HepG2 (cell line): ENCODE data around the gene CYP19A1. TPM values are rescaled to one million over a fixed set of nuclear protein-coding genes. Genes with fewer than 3 reads are reported as not detected.

Experiments used
- ARID2 ChIP-seq: sonication (generic); formaldehyde crosslinking; IDR thresholded peaks from 2 replicates; pipeline ENCODE4 v1.8.1; 2022; ENCODE audit warnings: mild to moderate bottlenecking, missing genetic modification reagents, borderline replicate concordance
- GTF2F1 ChIP-seq: fragments of 150-350 bp; IDR thresholded peaks from 2 replicates; pipeline ENCODE4 v1.6.1; 2014; ENCODE audit warnings: low read length
- SP2 ChIP-seq: sonication (generic); formaldehyde crosslinking; IDR thresholded peaks from 2 replicates; pipeline ENCODE4 v1.5.1; 2020; ENCODE audit warnings: mild to moderate bottlenecking, missing genetic modification reagents
- ZBTB21 ChIP-seq: sonication (generic); formaldehyde crosslinking; IDR thresholded peaks from 2 replicates; pipeline ENCODE4 v1.4.0; 2020; ENCODE audit warnings: missing genetic modification reagents
- ZC3H13 ChIP-seq: sonication (generic); formaldehyde crosslinking; IDR thresholded peaks from 2 replicates; pipeline ENCODE4 v1.8.1; 2023; ENCODE audit warnings: mild to moderate bottlenecking, missing genetic modification reagents, moderate library complexity
- ZNF138 ChIP-seq: sonication (generic); formaldehyde crosslinking; IDR thresholded peaks from 2 replicates; pipeline ENCODE4 v1.5.0; 2020; ENCODE audit warnings: mild to moderate bottlenecking, low read depth, missing genetic modification reagents
- ZNF468 ChIP-seq: sonication (generic); formaldehyde crosslinking; IDR thresholded peaks from 2 replicates; pipeline ENCODE4 v1.8.0; 2022; ENCODE audit warnings: mild to moderate bottlenecking, moderate library complexity, missing genetic modification reagents
- ZNF747 ChIP-seq: sonication (generic); formaldehyde crosslinking; IDR thresholded peaks from 2 replicates; pipeline ENCODE4 v1.8.1; 2023; ENCODE audit warnings: missing genetic modification reagents, mild to moderate bottlenecking, borderline replicate concordance
- polyA plus RNA-seq, 8 experiments: library from polyadenylated mRNA; depleted of rRNA in 3 of 8; stranded (reverse) in 7 of 8; unstranded in 1 of 8; fragments of >200 nt; fragmentation: Illumina TruSeq in 4 of 8; extraction: Trizol in 4 of 8; gene quantifications; 2 replicates each; pipeline versions ENCODE4 v1.2.1 to v1.2.3, GENCODE V29; 2011 to 2016; ENCODE audit warnings: low read depth in 4 of 8, missing spikeins in 1 of 8, mixed read lengths in 1 of 8; ENCODE audit not compliant: insufficient read depth in 1 of 8
- total RNA-seq, 5 experiments: library from RNA; depleted of rRNA; stranded (reverse); fragments of >200 nt; fragmentation: Illumina TruSeq; extraction: Trizol; gene quantifications; 2 replicates each; pipeline ENCODE4 v1.2.3, GENCODE V29; 2016; ENCODE audit warnings: low read depth in 1 of 5
- TF ChIP-seq, protein P1 (sequence below): IDR thresholded peaks from 2 replicates; pipeline ENCODE4 v1.6.1; 2016; ENCODE audit warnings: mild to moderate bottlenecking
- TF ChIP-seq, protein P2 (sequence below): IDR thresholded peaks from 2 replicates; pipeline ENCODE4 v1.6.1; 2016; ENCODE audit warnings: low read depth
- TF ChIP-seq, protein P3 (sequence below): sonication (generic); formaldehyde crosslinking; IDR thresholded peaks from 2 replicates; pipeline ENCODE4 v1.4.0; 2020; ENCODE audit warnings: missing genetic modification reagents

Gene CYP19A1
- total and polyA plus RNA-seq, 2 of the 13 experiments (the other 11 are each of a cell fraction or from before 2014, with no cell fraction given) = 10.9 to 23.0 TPM

DNA sequence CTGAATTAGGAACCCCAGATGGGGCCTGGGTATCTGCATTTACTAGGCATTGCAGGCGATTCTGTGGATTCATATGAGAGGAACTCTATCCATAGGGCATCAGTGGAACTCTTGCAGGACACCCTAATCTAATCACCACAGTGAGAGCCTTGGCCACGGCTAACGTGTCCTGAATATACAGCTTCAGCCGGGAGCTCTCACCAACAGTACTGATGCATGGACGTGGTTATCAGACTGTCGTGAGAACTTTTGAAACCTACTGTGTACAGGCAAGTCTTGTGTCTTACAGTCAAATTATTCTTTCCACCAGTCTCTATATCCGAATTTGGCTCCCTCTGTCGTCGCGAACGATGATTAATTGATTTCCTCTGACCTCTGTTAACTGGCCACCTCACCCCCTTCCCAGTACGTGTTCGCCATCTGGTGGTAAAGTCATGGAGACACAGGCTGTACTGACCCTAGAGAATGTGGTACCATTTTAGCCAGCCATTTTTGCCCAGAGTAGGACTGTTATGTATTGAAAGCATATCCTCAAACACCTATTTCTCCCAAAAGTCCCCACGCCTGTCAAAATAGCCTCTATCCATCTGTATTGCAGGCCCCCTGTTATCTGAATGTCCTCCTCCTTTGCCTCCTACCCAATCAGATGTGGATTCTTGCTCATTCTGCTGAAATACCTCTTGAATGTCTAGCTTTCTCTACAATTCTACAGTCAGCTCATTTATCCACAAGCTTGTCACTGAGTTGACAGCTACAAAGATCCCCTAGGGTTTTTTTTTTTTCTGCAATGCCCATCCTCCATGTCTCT, 42.8 kb upstream of the CYP19A1 start (continued):
- TF ChIP-seq, protein P1, sequence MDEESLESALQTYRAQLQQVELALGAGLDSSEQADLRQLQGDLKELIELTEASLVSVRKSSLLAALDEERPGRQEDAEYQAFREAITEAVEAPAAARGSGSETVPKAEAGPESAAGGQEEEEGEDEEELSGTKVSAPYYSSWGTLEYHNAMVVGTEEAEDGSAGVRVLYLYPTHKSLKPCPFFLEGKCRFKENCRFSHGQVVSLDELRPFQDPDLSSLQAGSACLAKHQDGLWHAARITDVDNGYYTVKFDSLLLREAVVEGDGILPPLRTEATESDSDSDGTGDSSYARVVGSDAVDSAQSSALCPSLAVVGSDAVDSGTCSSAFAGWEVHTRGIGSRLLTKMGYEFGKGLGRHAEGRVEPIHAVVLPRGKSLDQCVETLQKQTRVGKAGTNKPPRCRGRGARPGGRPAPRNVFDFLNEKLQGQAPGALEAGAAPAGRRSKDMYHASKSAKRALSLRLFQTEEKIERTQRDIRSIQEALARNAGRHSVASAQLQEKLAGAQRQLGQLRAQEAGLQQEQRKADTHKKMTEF (CRISPR knock-in tag) = 0 out of 2 replicates have a peak, but pooled peaks have one; percentile 20
- TF ChIP-seq ZNF747 (CRISPR knock-in tag) (no peak), GTF2F1 (no peak), ZNF138 (CRISPR knock-in tag) (no peak), ARID2 (CRISPR knock-in tag) (no peak), SP2 (0 out of 2 replicates have a peak, but pooled peaks have one; percentile 17), ZBTB21 (CRISPR knock-in tag) (no peak), ZNF468 (CRISPR knock-in tag) (no peak), ZC3H13 (CRISPR knock-in tag) (no peak)
- TF ChIP-seq, protein P2, sequence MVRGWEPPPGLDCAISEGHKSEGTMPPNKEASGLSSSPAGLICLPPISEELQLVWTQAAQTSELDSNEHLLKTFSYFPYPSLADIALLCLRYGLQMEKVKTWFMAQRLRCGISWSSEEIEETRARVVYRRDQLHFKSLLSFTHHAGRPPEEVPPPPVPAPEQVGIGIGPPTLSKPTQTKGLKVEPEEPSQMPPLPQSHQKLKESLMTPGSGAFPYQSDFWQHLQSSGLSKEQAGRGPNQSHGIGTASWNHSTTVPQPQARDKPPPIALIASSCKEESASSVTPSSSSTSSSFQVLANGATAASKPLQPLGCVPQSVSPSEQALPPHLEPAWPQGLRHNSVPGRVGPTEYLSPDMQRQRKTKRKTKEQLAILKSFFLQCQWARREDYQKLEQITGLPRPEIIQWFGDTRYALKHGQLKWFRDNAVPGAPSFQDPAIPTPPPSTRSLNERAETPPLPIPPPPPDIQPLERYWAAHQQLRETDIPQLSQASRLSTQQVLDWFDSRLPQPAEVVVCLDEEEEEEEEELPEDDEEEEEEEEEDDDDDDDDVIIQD (CRISPR knock-in tag) = 0 out of 2 replicates have a peak, but pooled peaks have one; percentile 32
- TF ChIP-seq, protein P3, sequence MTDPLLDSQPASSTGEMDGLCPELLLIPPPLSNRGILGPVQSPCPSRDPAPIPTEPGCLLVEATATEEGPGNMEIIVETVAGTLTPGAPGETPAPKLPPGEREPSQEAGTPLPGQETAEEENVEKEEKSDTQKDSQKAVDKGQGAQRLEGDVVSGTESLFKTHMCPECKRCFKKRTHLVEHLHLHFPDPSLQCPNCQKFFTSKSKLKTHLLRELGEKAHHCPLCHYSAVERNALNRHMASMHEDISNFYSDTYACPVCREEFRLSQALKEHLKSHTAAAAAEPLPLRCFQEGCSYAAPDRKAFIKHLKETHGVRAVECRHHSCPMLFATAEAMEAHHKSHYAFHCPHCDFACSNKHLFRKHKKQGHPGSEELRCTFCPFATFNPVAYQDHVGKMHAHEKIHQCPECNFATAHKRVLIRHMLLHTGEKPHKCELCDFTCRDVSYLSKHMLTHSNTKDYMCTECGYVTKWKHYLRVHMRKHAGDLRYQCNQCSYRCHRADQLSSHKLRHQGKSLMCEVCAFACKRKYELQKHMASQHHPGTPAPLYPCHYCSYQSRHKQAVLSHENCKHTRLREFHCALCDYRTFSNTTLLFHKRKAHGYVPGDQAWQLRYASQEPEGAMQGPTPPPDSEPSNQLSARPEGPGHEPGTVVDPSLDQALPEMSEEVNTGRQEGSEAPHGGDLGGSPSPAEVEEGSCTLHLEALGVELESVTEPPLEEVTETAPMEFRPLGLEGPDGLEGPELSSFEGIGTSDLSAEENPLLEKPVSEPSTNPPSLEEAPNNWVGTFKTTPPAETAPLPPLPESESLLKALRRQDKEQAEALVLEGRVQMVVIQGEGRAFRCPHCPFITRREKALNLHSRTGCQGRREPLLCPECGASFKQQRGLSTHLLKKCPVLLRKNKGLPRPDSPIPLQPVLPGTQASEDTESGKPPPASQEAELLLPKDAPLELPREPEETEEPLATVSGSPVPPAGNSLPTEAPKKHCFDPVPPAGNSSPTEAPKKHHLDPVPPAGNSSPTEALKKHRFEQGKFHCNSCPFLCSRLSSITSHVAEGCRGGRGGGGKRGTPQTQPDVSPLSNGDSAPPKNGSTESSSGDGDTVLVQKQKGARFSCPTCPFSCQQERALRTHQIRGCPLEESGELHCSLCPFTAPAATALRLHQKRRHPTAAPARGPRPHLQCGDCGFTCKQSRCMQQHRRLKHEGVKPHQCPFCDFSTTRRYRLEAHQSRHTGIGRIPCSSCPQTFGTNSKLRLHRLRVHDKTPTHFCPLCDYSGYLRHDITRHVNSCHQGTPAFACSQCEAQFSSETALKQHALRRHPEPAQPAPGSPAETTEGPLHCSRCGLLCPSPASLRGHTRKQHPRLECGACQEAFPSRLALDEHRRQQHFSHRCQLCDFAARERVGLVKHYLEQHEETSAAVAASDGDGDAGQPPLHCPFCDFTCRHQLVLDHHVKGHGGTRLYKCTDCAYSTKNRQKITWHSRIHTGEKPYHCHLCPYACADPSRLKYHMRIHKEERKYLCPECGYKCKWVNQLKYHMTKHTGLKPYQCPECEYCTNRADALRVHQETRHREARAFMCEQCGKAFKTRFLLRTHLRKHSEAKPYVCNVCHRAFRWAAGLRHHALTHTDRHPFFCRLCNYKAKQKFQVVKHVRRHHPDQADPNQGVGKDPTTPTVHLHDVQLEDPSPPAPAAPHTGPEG (CRISPR knock-in tag) = no peak
